HL-60 (cell line): ENCODE data around the gene BTG4.

Source experiments
- CTCF ChIP-seq: IDR thresholded peaks from one replicate; pipeline ENCODE4 v1.5.1; 2011; ENCODE audit warnings: low read length, control low read depth, inconsistent platforms; ENCODE audit not compliant: insufficient read depth
- POLR2AphosphoS5 ChIP-seq: IDR thresholded peaks from 2 replicates; pipeline ENCODE4 v1.6.1; 2012; ENCODE audit warnings: low read depth

GRCh38 chr11:111518668-111519067 lies 6.5 kb upstream of the BTG4 start:
- TF ChIP-seq CTCF (no peak), POLR2AphosphoS5 (no peak)
